B cell (primary cell): ENCODE data around the gene ARHGEF9. TPM values are rescaled to one million over a fixed set of nuclear protein-coding genes. Genes with fewer than 3 reads are reported as not detected.

Source experiments
- ATAC-seq: fragments of 200-7000 bp; cut with Tn5 transposase; one replicate; pipeline ENCODE4 v1.10.0; 2021; ENCODE audit warnings: low read depth, mild to moderate bottlenecking, moderate number of reproducible peaks, moderate library complexity
- CTCF ChIA-PET: fragments of 350-600 bp; sonication (Branson Sonifier 250); formaldehyde crosslinking; loops from one replicate; lab custom pipeline; 2021; ENCODE audit warnings: antibody characterized with exemption, inconsistent platforms; lab: Charles Lee
- POLR2A ChIA-PET: fragments of 350-600 bp; sonication (Branson Sonifier 250); formaldehyde crosslinking; loops from one replicate; lab custom pipeline; 2021; ENCODE audit warnings: antibody characterized with exemption; lab: Charles Lee
- DNase-seq: peaks from one replicate; pipeline ENCODE4 v3.0.0; 2013
- H2AFZ ChIP-seq: 2 replicates; pipeline ENCODE4 v1.6.1; 2012; ENCODE audit warnings: mild to moderate bottlenecking, low read depth, low read length; ENCODE audit not compliant: insufficient read depth, poor library complexity, severe bottlenecking
- H3K27ac ChIP-seq, 2 donors: 1 replicate in 1 of 2; 2 replicates in 1 of 2; pipeline ENCODE4 v1.5.1; 2012 to 2013; ENCODE audit warnings: low read length in 2 of 2, mild to moderate bottlenecking in 2 of 2, moderate library complexity in 1 of 2
- H3K27me3 ChIP-seq, 4 experiments: fragments of 200-600 bp in 1 of 4; sonication (generic) in 1 of 4; replicated peaks in 1 of 4; 1 replicate in 2 of 4; 2 replicates in 2 of 4; pipeline versions ENCODE4 v1.6.1 to v1.7.0; 2013 to 2016; ENCODE audit warnings: low read length in 3 of 4, mild to moderate bottlenecking in 2 of 4, mixed read lengths in 1 of 4, moderate library complexity in 1 of 4; ENCODE audit not compliant: insufficient read depth in 4 of 4, control insufficient read depth in 3 of 4; ENCODE audit errors: control extremely low read depth in 1 of 4
- H3K36me3 ChIP-seq, 2 experiments: replicated peaks in 1 of 2; 1 replicate in 1 of 2; 2 replicates in 1 of 2; pipeline versions ENCODE4 v1.6.1 to v1.7.1; 2013; ENCODE audit warnings: low read length in 1 of 2; ENCODE audit not compliant: insufficient read depth in 2 of 2, control insufficient read depth in 1 of 2; ENCODE audit errors: control extremely low read depth in 1 of 2, extremely low read depth in 1 of 2
- H3K4me1 ChIP-seq, 2 donors: fragments of 200-600 bp in 1 of 2; sonication (generic) in 1 of 2; 1 replicate in 1 of 2; 2 replicates in 1 of 2; pipeline versions ENCODE4 v1.5.1 to v1.6.1; 2013 to 2017; ENCODE audit warnings: low read length in 2 of 2; ENCODE audit not compliant: control insufficient read depth in 2 of 2, insufficient read depth in 2 of 2
- H3K4me2 ChIP-seq: replicated peaks from 2 replicates; pipeline ENCODE3; 2012; ENCODE audit warnings: mild to moderate bottlenecking, low read depth, low read length; ENCODE audit not compliant: poor library complexity, severe bottlenecking
- H3K4me3 ChIP-seq, 5 experiments: fragments of 200-600 bp in 1 of 5; sonication (generic) in 1 of 5; 1 replicate in 3 of 5; 2 replicates in 2 of 5; pipeline versions ENCODE4 v1.5.1 to v1.7.0; 2011 to 2016; ENCODE audit warnings: low read length in 4 of 5, mild to moderate bottlenecking in 4 of 5, low read depth in 2 of 5, control low read depth in 1 of 5, moderate library complexity in 1 of 5; ENCODE audit not compliant: insufficient read depth in 1 of 5; ENCODE audit errors: control extremely low read depth in 1 of 5, extremely low read depth in 1 of 5
- H3K79me2 ChIP-seq: fragments of 200-600 bp; sonication (generic); one replicate; pipeline ENCODE4 v1.6.0; 2016; ENCODE audit warnings: low read length; ENCODE audit not compliant: control insufficient read depth, insufficient read depth
- H3K9ac ChIP-seq: fragments of 200-600 bp; sonication (generic); 2 replicates; pipeline ENCODE4 v1.6.1; 2017; ENCODE audit warnings: mild to moderate bottlenecking, low read length, moderate library complexity
- H3K9me3 ChIP-seq, 3 donors: one replicate each; pipeline versions ENCODE4 v1.6.1 to v1.7.1; 2013; ENCODE audit warnings: low read length in 2 of 3; ENCODE audit not compliant: control insufficient read depth in 2 of 3, insufficient read depth in 1 of 3; ENCODE audit errors: control extremely low read depth in 1 of 3
- H4K20me1 ChIP-seq: 2 replicates; pipeline ENCODE4 v1.6.0; 2012; ENCODE audit warnings: mild to moderate bottlenecking, low read length; ENCODE audit not compliant: insufficient read depth, control insufficient read depth, poor library complexity, severe bottlenecking
- H3K27ac Mint-ChIP-seq: one replicate; pipeline ENCODE4 v1.8.0; 2021; ENCODE audit warnings: mixed read lengths
- H3K27me3 Mint-ChIP-seq: one replicate; pipeline ENCODE4 v1.8.0; 2021; ENCODE audit warnings: mixed read lengths
- H3K4me1 Mint-ChIP-seq: one replicate; pipeline ENCODE4 v1.8.0; 2021; ENCODE audit warnings: mixed read lengths
- H3K4me3 Mint-ChIP-seq: one replicate; pipeline ENCODE4 v1.8.0; 2021; ENCODE audit warnings: mixed read lengths
- H3K9me3 Mint-ChIP-seq: one replicate; pipeline ENCODE4 v1.8.0; 2022; ENCODE audit warnings: mixed read lengths; ENCODE audit not compliant: insufficient read depth
- EZH2 ChIP-seq: IDR thresholded peaks from 2 replicates; pipeline ENCODE4 v1.6.1; 2012; ENCODE audit warnings: borderline replicate concordance, low read depth, mild to moderate bottlenecking, moderate library complexity, low read length; ENCODE audit not compliant: insufficient read depth, poor library complexity, severe bottlenecking
- WGBS: methylation state at CpG from one replicate; pipeline ENCODE4 v1.1.5; 2013; ENCODE audit warnings: missing lambda C conversion rate; ENCODE audit not compliant: insufficient coverage; 5-methylcytosine and 5-hydroxymethylcytosine counted together
- intact Hi-C: fragments of 100-400 bp; cut with micrococcal nuclease; formaldehyde crosslinking; loops from one replicate; pipeline ENCODE4 v1.10.0; 2022
- polyA plus RNA-seq: library from polyadenylated mRNA; depleted of rRNA; stranded (reverse); fragments of >200 nt; gene quantifications from 2 replicates; pipeline ENCODE4 v1.2.3, GENCODE V29; 2012
- total RNA-seq, 2 donors: library from RNA; stranded (reverse); fragments of 120-200 nt in 1 of 2; gene quantifications; 1 replicate in 1 of 2; 2 replicates in 1 of 2; pipeline versions ENCODE4 v1.2.3 to v1.2.4, GENCODE V29; 2013 to 2022
- TF ChIP-seq, protein P1 (sequence below): fragments of 200-600 bp; IDR thresholded peaks from one replicate; pipeline ENCODE4 v1.8.0; 2022; ENCODE audit warnings: antibody characterized with exemption, mild to moderate bottlenecking

The ARHGEF9 gene
- total and polyA plus RNA-seq, 2 donors (not counting 1 experiment from before 2014, with no cell fraction given): 10.1 to 29.3 TPM

DNA sequence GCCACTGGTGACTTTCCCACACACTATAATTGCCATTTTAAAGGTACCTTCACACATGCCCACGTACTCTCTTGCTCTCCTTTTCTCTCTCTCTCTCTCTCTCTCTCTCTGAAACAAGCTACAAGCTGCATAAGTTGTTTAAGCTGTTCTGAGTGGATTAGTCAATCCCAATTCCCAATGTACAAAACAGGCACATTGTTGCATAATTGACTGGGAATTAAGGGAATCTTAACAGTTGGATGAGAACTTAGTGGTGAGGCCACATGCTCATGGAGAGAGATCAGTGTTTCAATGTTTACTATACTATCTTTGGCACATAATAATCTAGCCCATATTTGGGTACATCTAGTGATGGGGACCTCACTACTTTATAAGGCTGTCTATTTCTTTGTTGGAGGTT lies 123.3 kb downstream of the ARHGEF9 start:
- H3K9me3 Mint-ChIP-seq: no peaks in the 10 kb centered on the region
- H3K27ac Mint-ChIP-seq: no peak overlapping the region
- Histone ChIP-seq H3K9ac (no peak overlapping the region), H3K9me3 (no peaks in the 10 kb centered on the region), H2AFZ (no peak overlapping the region), H3K27me3 (no peaks in the 10 kb centered on the region), H3K27ac (no peak overlapping the region), H3K4me2 (no peak overlapping the region), H3K36me3 (peaks cover 0 to 13% of the 10 kb centered on the region in 2 experiments), H3K4me1 (no peaks in the 10 kb centered on the region), H3K4me3 (no peak overlapping the region), H4K20me1 (no peaks in the 10 kb centered on the region), H3K79me2 (no peaks in the 10 kb centered on the region)
- no peak for DNase-seq
- H3K4me3 Mint-ChIP-seq: no peak overlapping the region
- ChIA-PET POLR2A (no interaction called here), CTCF (no interaction called here)
- TF ChIP-seq EZH2: no peak
- TF ChIP-seq, protein P1, sequence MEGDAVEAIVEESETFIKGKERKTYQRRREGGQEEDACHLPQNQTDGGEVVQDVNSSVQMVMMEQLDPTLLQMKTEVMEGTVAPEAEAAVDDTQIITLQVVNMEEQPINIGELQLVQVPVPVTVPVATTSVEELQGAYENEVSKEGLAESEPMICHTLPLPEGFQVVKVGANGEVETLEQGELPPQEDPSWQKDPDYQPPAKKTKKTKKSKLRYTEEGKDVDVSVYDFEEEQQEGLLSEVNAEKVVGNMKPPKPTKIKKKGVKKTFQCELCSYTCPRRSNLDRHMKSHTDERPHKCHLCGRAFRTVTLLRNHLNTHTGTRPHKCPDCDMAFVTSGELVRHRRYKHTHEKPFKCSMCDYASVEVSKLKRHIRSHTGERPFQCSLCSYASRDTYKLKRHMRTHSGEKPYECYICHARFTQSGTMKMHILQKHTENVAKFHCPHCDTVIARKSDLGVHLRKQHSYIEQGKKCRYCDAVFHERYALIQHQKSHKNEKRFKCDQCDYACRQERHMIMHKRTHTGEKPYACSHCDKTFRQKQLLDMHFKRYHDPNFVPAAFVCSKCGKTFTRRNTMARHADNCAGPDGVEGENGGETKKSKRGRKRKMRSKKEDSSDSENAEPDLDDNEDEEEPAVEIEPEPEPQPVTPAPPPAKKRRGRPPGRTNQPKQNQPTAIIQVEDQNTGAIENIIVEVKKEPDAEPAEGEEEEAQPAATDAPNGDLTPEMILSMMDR: no peak
- H3K27me3 Mint-ChIP-seq: no peaks in the 10 kb centered on the region
- intact Hi-C loops: no loop called here
- no peaks in the 10 kb centered on the region for H3K4me1 Mint-ChIP-seq
- ATAC-seq: no peak
- WGBS: no CpG with 5 or more reads among the region's 1 CpG

DNA sequence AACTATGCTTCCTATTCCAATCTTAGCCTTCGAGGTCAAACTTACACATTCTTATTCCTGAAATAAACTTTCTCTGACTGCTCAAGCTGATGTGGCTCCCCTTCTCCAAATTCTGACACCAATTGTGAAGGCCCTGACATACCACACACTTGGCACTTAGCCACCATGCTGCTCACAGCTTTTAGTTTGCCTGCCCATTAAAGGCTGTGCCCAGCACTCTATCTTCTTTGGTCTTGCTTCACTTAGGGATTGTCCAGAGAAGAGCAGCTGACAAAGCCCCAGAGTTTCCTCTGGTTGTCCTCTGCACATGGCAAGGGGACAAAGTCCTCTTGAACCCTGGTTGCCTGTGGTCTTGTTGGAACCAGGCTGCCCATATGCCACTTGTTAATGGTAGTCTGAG lies 126.1 kb downstream of the ARHGEF9 start:
- Histone ChIP-seq H3K27me3 (no peaks in the 10 kb centered on the region), H3K4me1 (no peaks in the 10 kb centered on the region), H3K9ac (no peak overlapping the region), H4K20me1 (no peaks in the 10 kb centered on the region), H3K27ac (no peak overlapping the region), H3K4me3 (no peak overlapping the region), H3K79me2 (no peaks in the 10 kb centered on the region), H3K9me3 (no peaks in the 10 kb centered on the region), H2AFZ (no peak overlapping the region), H3K4me2 (no peak overlapping the region), H3K36me3 (peaks cover 2% of the 10 kb centered on the region in 2 experiments)
- intact Hi-C loops: no loop called here
- H3K4me1 Mint-ChIP-seq: no peaks in the 10 kb centered on the region
- DNase-seq (no peak), ATAC-seq (no peak)
- WGBS: no CpG with 5 or more reads among the region's 1 CpG
- POLR2A ChIA-PET: no interaction called here
- CTCF ChIA-PET: interaction anchor here (0.6 kb wide), 1 partner anchor 28 kb away, joined by 3 read pairs; no protein-coding TSS in a partner anchor
- no peaks in the 10 kb centered on the region for H3K27me3 Mint-ChIP-seq
- H3K4me3 Mint-ChIP-seq: no peak overlapping the region
- no peak overlapping the region for H3K27ac Mint-ChIP-seq
- TF ChIP-seq EZH2: no peak
- TF ChIP-seq, protein P1: no peak
- no peaks in the 10 kb centered on the region for H3K9me3 Mint-ChIP-seq
